MV-4-11 (cell line): Measurements from ENCODE around the gene RHO.
"Not testable (repeated sequence)": the region's sequence is repeated elsewhere in the genome, so short reads cannot be mapped to it uniquely, and the experiment has no call there.

Source experiments
- DNase-seq: peaks from one replicate; lab custom pipeline; 2025; lab: John Stamatoyannopoulos, UW

The RHO gene

DNA sequence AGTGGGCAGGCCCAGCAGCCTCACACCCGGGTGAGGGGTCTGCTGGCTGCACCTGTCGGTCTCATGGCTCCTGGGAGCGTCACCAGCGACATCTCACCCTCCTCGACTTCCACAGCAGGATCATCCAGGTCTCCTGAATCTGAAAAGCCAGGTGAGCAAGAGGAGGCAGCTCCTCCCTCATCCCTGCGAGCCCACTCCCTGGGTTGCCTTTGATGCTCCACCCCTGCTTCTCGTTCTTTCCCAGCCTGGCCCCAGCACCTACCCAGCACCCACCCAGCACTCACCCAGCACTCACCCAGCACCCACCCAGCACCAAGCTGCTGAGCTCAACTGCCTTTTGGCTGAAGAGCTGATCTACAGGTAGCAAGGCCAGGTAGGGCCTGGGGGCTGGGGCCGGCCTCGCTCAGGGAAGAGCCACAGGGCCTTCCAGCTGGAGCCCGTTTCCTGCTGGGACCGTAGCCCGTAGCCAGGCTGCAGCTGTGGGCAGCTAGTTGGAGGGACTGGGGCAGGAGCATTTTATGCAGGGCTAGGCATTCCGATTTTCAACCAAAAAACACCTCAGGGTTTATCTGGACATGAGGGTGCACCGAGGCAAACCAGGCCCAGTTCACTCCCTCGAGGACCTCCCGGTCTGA lies 14.8 kb downstream of the RHO start, which contains the start of gene H1-8:
H1-8 (plus strand) TSS at position 20 of the 635 bp plus-strand sequence; CDS start at position 64, 44 bp downstream.
- no peak for DNase-seq

- DNase-seq = no peak
Measured at GRCh38 chr3:129543999-129544398, 15.6 kb downstream of the RHO start.

- DNase-seq = not testable (repeated sequence)
Measured at GRCh38 chr3:129545951-129546350, 17.5 kb downstream of the RHO start.

- DNase-seq = no peak
Measured at GRCh38 chr3:129547241-129547640, 18.8 kb downstream of the RHO start.

DNA sequence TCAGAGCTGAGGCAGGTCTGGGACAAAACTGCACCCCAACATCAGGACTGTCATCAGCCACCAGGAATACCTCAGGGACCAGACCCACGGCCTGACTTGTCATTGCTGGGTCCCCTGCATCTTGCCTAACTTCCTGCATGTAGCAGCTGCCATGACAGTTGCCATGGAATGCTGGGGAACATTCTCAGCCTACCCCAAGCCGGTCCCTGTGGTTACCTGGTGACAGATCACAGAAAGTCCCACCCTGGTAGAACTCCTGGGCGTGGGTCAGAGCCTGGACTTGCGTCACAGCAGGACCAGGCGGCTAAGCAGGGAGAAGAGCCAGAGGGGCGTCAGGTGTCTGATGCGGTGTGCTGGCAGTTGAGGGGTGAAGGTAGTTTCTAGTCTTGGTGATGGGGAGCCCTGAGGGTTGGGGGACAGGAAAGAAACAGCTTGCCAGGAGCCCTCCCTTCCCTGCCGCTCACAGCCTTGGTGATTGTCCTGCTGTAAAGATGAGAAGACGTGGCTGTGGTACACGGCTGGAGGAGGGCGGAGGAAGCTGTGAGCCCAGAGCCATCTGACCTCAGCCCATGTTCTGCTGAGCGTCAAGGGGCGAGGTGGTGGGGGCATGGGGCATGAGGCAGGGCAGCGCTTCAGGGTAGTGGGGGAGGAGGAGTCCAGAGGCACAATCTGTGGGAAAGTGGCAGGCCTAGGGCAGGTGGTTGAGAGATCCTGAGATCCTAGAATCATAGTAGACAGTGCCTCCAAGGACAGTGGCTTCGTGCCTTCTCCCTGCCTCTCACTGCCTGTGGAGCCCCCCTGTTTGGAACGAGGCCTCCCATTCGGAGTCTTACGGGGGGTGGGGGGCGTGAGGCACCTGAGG lies 19.9 kb downstream of the RHO start:
- peak; percentile 15 for DNase-seq

DNA sequence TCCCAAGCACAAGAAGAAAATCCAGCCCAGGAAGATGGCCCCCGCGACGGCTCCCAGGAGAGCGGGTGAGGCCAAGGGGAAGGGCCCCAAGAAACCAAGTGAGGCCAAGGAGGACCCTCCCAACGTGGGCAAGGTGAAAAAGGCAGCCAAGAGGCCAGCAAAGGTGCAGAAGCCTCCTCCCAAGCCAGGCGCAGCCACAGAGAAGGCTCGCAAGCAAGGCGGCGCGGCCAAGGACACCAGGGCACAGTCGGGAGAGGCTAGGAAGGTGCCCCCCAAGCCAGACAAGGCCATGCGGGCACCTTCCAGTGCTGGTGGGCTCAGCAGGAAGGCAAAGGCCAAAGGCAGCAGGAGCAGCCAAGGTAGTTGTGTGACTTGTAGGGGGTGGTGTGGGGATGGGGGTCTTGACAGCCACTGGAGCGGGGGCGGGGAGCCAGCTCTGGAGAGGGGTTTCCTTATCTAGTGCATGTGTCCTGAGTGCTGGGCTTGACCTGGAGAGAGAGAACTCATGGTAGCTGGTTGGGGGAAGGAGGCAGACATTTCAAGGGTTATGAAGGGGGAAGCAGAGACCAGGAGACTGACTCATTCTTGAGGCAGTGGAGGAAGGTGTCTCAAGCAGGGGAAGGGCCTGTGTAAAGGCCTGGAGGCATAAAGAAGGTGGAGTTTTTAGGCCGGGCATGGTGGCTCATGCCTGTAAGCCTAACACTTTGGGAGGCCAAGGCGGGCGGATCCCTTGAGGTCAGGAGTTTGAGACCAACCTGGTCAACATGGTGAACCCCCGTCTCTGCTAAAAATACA lies 20.8 kb downstream of the RHO start:
- DNase-seq = peak; percentile 77

GRCh38 chr3:129549805-129550204 lies 21.4 kb downstream of the RHO start:
- no peak for DNase-seq

DNA sequence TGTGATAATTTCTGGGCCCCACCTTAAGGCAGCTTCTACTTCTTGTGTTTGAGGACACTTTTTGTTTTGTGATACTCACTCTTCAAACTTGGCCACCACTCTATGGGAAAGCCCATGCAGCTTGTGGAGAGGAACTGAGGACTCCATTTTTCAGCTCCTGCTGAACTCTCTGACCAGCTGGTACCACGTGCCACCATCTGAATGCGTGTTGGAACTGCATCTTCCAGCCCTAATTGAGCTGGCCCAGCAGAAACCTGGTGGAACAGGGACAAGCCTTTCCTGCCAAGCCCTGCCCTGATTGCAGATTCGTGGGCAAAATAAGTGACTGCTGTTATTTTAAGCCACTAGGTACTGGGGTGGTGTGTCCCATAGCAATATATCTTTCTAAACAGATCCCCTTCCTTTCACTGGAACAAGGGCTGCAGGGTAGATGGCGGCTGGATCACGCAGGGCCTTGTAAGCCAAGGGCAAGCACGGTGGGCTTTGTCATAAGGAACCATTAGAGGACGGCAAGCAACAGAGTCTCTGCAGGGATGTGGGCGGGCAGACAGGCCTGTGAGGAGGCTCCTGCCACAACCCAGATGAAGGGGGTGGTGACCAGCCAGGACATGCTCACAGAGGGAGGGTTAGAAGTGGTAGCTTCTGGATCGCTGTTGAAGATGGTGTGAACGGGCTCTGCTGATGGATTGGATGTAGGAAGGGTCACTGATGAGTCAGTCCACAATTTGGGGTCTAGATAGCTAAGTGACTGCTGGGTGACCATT lies 24.0 kb downstream of the RHO start:
- DNase-seq = no peak

- DNase-seq = no peak
Measured at GRCh38 chr3:129553171-129553570, 24.7 kb downstream of the RHO start.

DNA sequence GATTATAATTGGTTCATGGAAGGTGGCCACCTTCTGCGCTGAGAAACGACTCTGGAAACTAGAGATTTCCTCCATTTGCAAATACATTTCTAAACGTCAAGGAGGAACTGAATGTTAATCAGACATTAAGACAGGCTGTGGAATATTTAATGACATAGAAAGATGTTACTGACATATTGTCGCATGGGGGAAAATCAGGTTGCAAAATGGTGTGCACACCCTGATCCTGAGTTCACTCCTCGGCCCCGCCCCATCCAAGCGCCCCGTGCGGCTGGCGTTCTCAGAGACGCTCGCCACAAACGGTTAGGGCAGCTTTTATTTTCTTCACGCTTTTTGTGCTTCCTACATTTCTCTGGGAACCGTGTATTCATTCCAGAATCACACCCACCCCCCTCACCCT lies 25.3 kb downstream of the RHO start:
- peak; percentile 71 for DNase-seq

- DNase-seq = peak; percentile 59
Measured at GRCh38 chr3:129554356-129555152, 26.1 kb downstream of the RHO start.

DNA sequence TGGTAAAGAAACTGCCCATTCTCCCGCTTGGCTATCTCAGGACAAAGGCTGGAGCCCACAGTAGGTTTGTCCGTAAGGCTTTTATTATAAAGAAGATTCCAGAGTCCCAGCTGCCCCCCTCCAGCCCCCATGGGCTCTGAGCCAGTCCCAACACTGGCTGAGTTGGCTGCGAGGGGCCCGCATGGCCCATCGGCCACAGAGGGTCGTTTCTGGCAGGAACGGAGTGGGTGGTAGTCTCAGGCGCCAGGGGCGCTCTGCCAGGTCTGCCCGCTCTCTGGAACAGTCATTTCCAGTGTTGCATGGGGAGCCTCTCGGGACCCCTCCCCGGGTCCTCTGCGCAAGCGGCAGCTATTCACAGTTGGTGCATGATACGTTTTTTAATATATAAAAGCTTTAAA lies 26.7 kb downstream of the RHO start:
- no peak for DNase-seq

- peak; percentile 60 for DNase-seq
Measured at GRCh38 chr3:129555616-129556357, 27.3 kb downstream of the RHO start.

- DNase-seq = no peak
Measured at GRCh38 chr3:129556358-129556695, 27.9 kb downstream of the RHO start.

- no peak for DNase-seq
Measured at GRCh38 chr3:129556890-129557547, 28.6 kb downstream of the RHO start.

DNA sequence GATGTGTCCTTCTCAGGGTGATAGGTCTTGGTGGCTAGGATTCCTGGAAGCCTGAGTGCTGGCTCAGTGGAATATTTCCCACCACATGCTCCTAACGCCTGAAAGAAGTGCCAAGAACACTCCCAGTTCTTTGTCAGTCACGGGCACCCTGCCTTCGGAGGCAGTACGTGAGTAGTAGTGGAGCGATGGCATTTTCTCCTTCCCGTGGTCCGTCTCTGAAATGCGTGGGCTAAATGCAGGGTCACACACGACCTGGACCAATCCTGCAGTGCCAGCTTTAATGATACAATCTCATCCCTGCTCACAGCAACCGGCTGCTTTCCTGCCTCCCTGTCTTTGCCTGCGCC lies 29.1 kb downstream of the RHO start:
- no peak for DNase-seq

GRCh38 chr3:129558081-129558771 lies 29.8 kb downstream of the RHO start:
- DNase-seq = no peak

GRCh38 chr3:129558772-129559564 lies 30.5 kb downstream of the RHO start:
- peak; percentile 65 for DNase-seq
